H4 (cell line): ENCODE results near the gene HTR1D. TPM values are rescaled to one million over a fixed set of nuclear protein-coding genes. Genes with fewer than 3 reads are reported as not detected.

Experiments
- DNase-seq: peaks from one replicate; pipeline ENCODE4 v3.0.0-alpha.2; 2015; ENCODE audit warnings: low spot score
- total RNA-seq: library from RNA; depleted of rRNA; stranded (reverse); fragments of >200 nt; shearing (Covaris generic); gene quantifications from 2 replicates; pipeline ENCODE4 v1.2.3, GENCODE V29; 2014; rRNA removed

Gene HTR1D
- total RNA-seq, 1 experiment from 2014 or later: not detected

- no peak for DNase-seq
Observed at GRCh38 chr1:23150742-23151141, 66.6 kb downstream of the HTR1D start.

- no peak for DNase-seq
Observed at GRCh38 chr1:23150125-23150524, 67.2 kb downstream of the HTR1D start.

- DNase-seq: no peak
Observed at GRCh38 chr1:23149114-23149513, 68.2 kb downstream of the HTR1D start.

GRCh38 chr1:23148084-23148483 is 69.2 kb downstream of the HTR1D start:
- DNase-seq: no peak

Other genes with a start within 250 kb of the HTR1D start
- gene LACTBL1, start 244.6 kb downstream of the HTR1D start, total RNA-seq: not detected in 2 replicates
- not detected in 2 replicates for gene TEX46, start 201.7 kb downstream of the HTR1D start, total RNA-seq
- gene KDM1A, start 198.0 kb downstream of the HTR1D start, total RNA-seq: 97.1 and 111 TPM in 2 replicates
- gene LUZP1, start 48.6 kb downstream of the HTR1D start, total RNA-seq: 24.9 and 25.2 TPM in 2 replicates
- gene HNRNPR, start 126.8 kb upstream of the HTR1D start, total RNA-seq: 165 and 180 TPM in 2 replicates
- gene ZNF436, start 152.3 kb upstream of the HTR1D start, total RNA-seq: 18.0 and 20.8 TPM in 2 replicates
- 0.72 and 0.76 TPM in 2 replicates for gene TCEA3, start 207.2 kb upstream of the HTR1D start, total RNA-seq